Endodermal cell (in vitro differentiated cells): ENCODE results near the gene TAS2R30. TPM values are rescaled to one million over a fixed set of nuclear protein-coding genes. Genes with fewer than 3 reads are reported as not detected.
A peak's percentile ranks its signal among the peaks of the same experiment; 100 is the strongest.

Source experiments
- DNase-seq: peaks from one replicate; pipeline ENCODE4 v3.0.0-alpha.2; 2017
- H3K27ac ChIP-seq: 2 replicates; pipeline ENCODE4 v1.5.1; 2013; ENCODE audit warnings: mild to moderate bottlenecking, low read depth, low read length, moderate library complexity
- H3K27me3 ChIP-seq: 2 replicates; pipeline ENCODE4 v1.6.1; 2013; ENCODE audit warnings: mild to moderate bottlenecking, low read length, moderate library complexity; ENCODE audit not compliant: insufficient read depth, control insufficient read depth, poor library complexity, severe bottlenecking
- H3K36me3 ChIP-seq: 2 replicates; pipeline ENCODE4 v1.7.0; 2013; ENCODE audit warnings: mild to moderate bottlenecking, low read length, moderate library complexity; ENCODE audit not compliant: control insufficient read depth, insufficient read depth
- H3K4me1 ChIP-seq: one replicate; pipeline ENCODE4 v1.7.0; 2013; ENCODE audit warnings: low read length; ENCODE audit not compliant: control insufficient read depth, insufficient read depth
- H3K4me3 ChIP-seq: 2 replicates; pipeline ENCODE4 v1.5.1; 2013; ENCODE audit warnings: mild to moderate bottlenecking, low read length, moderate library complexity
- H3K9ac ChIP-seq: 2 replicates; pipeline ENCODE4 v1.6.1; 2013; ENCODE audit warnings: mild to moderate bottlenecking, low read length, moderate library complexity; ENCODE audit not compliant: poor library complexity, severe bottlenecking; ENCODE audit errors: extremely low read depth
- H3K9me3 ChIP-seq: 2 replicates; pipeline ENCODE4 v1.6.1; 2013; ENCODE audit warnings: mild to moderate bottlenecking, low read length, moderate library complexity; ENCODE audit not compliant: control insufficient read depth
- H3K27ac Mint-ChIP-seq: 2 replicates; pipeline ENCODE4 v1.8.0; 2020; ENCODE audit warnings: mixed read lengths
- H3K27me3 Mint-ChIP-seq: 2 replicates; pipeline ENCODE4 v1.8.0; 2021; ENCODE audit warnings: mild to moderate bottlenecking, mixed read lengths; ENCODE audit not compliant: insufficient read depth
- H3K36me3 Mint-ChIP-seq: 2 replicates; pipeline ENCODE4 v1.8.0; 2020; ENCODE audit warnings: low read depth, mixed read lengths
- H3K4me1 Mint-ChIP-seq: 2 replicates; pipeline ENCODE4 v1.8.0; 2020; ENCODE audit warnings: mixed read lengths
- H3K4me3 Mint-ChIP-seq: 2 replicates; pipeline ENCODE4 v1.8.0; 2020; ENCODE audit warnings: mild to moderate bottlenecking, moderate library complexity, mixed read lengths
- H3K9me3 Mint-ChIP-seq: 2 replicates; pipeline ENCODE4 v1.8.0; 2020; ENCODE audit warnings: mild to moderate bottlenecking, mixed read lengths
- WGBS, 2 experiments: methylation state at CpG; one replicate each; pipeline versions ENCODE4 v1.1.5 to v1.1.7; 2013; ENCODE audit warnings: missing lambda C conversion rate in 2 of 2, mixed read lengths in 1 of 2; ENCODE audit not compliant: insufficient coverage in 1 of 2, insufficient read length in 1 of 2; 5-methylcytosine and 5-hydroxymethylcytosine counted together
- total RNA-seq, 2 donors: library from RNA; stranded (reverse); fragmentation: NEBNext Ultra II Directional in 1 of 2; extraction: Animal tissue kit (Norgen Biotek cat#: 25700) in 1 of 2; gene quantifications; 2 replicates in 1 of 2; 3 replicates in 1 of 2; pipeline ENCODE4 v1.2.1, GENCODE V29; 2021
- TF ChIP-seq, protein P1 (sequence below): fragments of 200-600 bp; sonication (generic); conservative IDR thresholded peaks from 2 replicates; pipeline ENCODE4 v1.5.0; 2021; ENCODE audit warnings: antibody characterized with exemption, mild to moderate bottlenecking

The TAS2R30 gene
- total RNA-seq, 2 donors from 2014 or later, result 1.8 to 9.7 TPM

DNA sequence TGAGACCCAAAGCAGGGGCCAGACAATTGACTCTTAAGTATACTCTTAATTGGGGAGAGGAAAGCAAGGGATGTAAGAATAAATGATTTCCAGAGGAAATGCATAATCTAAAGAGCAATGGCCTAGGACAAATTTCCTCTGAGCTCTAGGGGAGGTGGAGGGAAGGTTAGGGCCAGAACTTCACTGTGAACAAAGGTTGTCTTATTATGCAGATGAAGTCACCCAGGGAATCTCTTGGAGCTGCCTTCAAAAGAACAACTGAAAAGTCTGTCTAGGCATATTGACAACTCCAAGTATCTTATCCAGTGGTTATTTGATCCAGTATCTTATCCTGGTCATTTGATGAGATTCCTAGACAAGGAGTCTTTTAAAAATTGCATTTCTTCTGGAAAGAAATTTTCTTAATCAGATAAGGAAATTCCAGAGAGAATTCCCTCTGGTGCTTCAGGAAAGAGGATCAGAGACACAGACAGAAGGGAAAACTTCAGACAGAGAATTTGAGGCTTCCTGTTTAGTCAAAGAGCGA is 20.0 kb upstream of the TAS2R30 start:
- 100% methylated on average over 1 of the region's 1 CpG; no CpG with 5 or more reads in 1 of the 2 experiments for WGBS, 2 experiments
- Histone ChIP-seq H3K27me3 (no peaks in the 10 kb centered on the region), H3K9me3 (peaks cover 68% of the 10 kb centered on the region), H3K4me1 (no peaks in the 10 kb centered on the region), H3K36me3 (peaks cover 21% of the 10 kb centered on the region), H3K4me3 (peak overlapping the region; percentile 34), H3K27ac (no peak overlapping the region), H3K9ac (no peak overlapping the region)
- TF ChIP-seq, protein P1, sequence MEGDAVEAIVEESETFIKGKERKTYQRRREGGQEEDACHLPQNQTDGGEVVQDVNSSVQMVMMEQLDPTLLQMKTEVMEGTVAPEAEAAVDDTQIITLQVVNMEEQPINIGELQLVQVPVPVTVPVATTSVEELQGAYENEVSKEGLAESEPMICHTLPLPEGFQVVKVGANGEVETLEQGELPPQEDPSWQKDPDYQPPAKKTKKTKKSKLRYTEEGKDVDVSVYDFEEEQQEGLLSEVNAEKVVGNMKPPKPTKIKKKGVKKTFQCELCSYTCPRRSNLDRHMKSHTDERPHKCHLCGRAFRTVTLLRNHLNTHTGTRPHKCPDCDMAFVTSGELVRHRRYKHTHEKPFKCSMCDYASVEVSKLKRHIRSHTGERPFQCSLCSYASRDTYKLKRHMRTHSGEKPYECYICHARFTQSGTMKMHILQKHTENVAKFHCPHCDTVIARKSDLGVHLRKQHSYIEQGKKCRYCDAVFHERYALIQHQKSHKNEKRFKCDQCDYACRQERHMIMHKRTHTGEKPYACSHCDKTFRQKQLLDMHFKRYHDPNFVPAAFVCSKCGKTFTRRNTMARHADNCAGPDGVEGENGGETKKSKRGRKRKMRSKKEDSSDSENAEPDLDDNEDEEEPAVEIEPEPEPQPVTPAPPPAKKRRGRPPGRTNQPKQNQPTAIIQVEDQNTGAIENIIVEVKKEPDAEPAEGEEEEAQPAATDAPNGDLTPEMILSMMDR, result no peak
- no peak for DNase-seq
- Mint-ChIP-seq H3K4me1 (peaks cover 1% of the 10 kb centered on the region), H3K36me3 (peaks cover 62% of the 10 kb centered on the region), H3K27ac (no peak overlapping the region), H3K27me3 (no peaks in the 10 kb centered on the region), H3K9me3 (peaks cover 45% of the 10 kb centered on the region), H3K4me3 (no peak overlapping the region)

DNA sequence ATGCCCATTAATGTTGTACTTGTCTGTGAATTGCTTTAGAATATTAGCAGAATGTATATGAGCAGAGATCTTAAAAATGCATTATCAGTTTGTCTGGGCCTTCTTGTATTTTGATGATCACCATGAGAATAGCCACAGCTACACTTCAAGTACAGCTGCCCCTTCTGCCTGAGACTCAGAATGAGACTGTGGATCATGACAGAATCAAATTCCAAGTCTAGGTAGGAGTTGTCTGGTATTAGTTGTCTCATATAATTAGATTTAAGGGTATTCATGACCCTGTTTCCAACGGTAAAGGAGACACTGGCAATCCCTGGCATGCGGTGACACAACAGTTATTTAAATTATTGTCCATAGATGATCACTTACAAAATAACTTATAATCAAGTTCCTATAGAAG is 18.3 kb upstream of the TAS2R30 start:
- Mint-ChIP-seq H3K27ac (no peak overlapping the region), H3K27me3 (no peaks in the 10 kb centered on the region), H3K36me3 (peaks cover 54% of the 10 kb centered on the region), H3K4me3 (no peak overlapping the region), H3K4me1 (no peaks in the 10 kb centered on the region), H3K9me3 (peaks cover 49% of the 10 kb centered on the region)
- Histone ChIP-seq H3K36me3 (peaks cover 21% of the 10 kb centered on the region), H3K4me3 (no peak overlapping the region), H3K9me3 (peaks cover 66% of the 10 kb centered on the region), H3K9ac (no peak overlapping the region), H3K27me3 (no peaks in the 10 kb centered on the region), H3K4me1 (no peaks in the 10 kb centered on the region), H3K27ac (no peak overlapping the region)
- WGBS, 2 experiments, result 83 to 87% methylated on average over 1 to 2 of the region's 2 CpGs
- no peak for DNase-seq
- TF ChIP-seq, protein P1, result no peak

DNA sequence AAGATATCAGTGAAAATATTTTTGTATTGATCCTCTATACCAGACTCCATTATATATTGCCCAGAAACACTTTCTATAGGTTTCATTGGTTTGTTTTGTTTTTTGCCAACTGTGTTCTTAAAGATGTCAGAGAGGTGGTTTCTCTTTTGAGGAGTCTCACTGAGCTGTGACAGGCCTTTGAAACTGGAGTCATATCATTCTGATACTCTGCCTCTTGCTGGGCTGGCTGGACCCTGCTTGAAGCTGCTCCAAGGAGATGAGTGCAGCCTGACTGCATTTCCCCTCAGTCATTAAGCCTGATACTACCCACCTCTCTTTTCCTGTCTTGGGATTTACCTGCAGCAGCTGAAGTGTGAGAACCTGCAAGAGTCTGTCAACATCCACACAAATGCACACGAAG is 16.4 kb upstream of the TAS2R30 start:
- H3K4me3 Mint-ChIP-seq, result no peak overlapping the region
- H3K36me3 Mint-ChIP-seq, result peaks cover 51% of the 10 kb centered on the region
- H3K36me3 ChIP-seq, result peaks cover 21% of the 10 kb centered on the region
- H3K27me3 Mint-ChIP-seq, result no peaks in the 10 kb centered on the region
- H3K4me1 ChIP-seq, result no peaks in the 10 kb centered on the region
- TF ChIP-seq, protein P1, result no peak
- H3K27ac ChIP-seq, result no peak overlapping the region
- peaks cover 60% of the 10 kb centered on the region for H3K9me3 ChIP-seq
- WGBS, 2 experiments, result 93 to 100% methylated on average over 1 of the region's 1 CpG
- no peaks in the 10 kb centered on the region for H3K4me1 Mint-ChIP-seq
- peak overlapping the region; percentile 68 for H3K4me3 ChIP-seq
- DNase-seq, result no peak
- H3K27me3 ChIP-seq, result no peaks in the 10 kb centered on the region
- no peak overlapping the region for H3K27ac Mint-ChIP-seq
- peaks cover 47% of the 10 kb centered on the region for H3K9me3 Mint-ChIP-seq
- no peak overlapping the region for H3K9ac ChIP-seq
